NCI-H748 (cell line): ENCODE data around the gene ZNF443.
"Not testable (repeated sequence)": the region's sequence is repeated elsewhere in the genome, so short reads cannot be mapped to it uniquely, and the experiment has no call there.

ENCODE experiments used
- DNase-seq: peaks from one replicate; lab custom pipeline; 2025; ENCODE audit not compliant: unreplicated experiment; lab: John Stamatoyannopoulos, UW

The ZNF443 gene

DNA sequence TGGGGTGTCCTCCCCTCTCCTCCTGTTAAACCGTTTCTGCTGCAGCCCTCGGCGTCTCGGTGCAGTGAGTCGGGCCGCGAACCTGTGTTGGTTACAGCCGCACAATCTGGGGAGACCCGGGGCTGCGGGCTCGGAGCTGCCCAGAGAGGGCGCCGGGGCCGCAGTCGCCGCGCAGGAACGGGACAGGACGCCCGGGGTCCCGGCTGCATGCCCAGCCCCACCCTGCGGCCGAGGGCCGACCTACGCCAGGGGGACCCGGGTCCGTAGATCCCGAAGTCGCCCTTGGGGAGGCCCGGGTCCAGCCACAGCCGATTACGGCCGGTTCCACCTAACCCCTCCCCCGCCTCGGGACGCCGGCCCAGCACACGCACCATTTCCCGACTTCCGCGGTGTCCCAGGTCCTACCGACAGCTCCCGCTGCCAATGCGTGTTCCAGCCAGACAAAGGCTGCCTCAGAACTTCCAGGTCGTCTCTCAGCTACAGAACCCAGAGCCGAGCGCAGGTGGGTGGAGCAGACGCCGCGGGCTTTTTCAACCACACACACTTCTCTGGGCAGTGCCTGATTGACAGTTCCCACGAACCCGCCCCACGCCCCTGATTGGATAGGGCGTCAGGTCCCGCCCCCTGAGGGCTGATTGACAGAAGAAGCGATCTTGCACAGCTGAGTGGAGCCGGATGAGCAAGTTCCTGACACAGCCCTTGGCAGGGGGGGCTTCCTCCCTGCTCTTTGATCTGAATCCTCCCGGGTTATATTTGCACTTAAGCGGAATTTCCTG lies at the start of gene ZNF443:
ZNF443 (minus strand) TSS at position 481 of the 776 bp plus-strand sequence; CDS start at position 374, 107 bp downstream.
- DNase-seq: peak; percentile 96

DNA sequence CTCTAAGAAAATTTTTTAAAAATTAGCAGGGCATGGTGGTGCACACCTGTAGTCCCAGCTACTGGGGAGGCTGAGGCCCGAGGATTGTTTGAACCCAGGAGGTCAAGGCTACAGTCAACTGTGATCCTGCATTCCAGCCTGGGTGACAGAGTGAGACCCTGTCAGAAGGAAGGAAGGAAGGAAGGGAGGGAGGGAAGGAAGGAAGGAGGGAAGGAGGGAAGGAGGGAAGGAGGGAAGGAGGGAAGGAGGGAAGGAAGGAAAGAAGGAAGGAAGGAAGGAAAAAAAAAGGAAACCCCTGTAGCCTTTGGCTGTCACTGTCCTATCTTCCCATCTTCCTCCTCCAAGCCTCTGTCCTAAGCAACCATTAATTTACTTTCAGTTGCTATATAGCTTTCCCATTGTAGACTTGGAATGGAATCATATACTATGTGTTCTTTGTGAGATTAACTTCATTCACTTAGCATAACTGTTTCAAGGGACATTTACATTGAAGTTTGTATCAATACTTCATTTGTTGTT lies 45.5 kb upstream of the ZNF443 start:
- not testable (repeated sequence) for DNase-seq

GRCh38 chr19:12485571-12485970 lies 44.8 kb upstream of the ZNF443 start:
- DNase-seq: no peak

- DNase-seq: no peak
These were observed 44.2 kb upstream of the ZNF443 start for GRCh38 chr19:12485052-12485416.

- DNase-seq: peak; percentile 90
These were observed 43.7 kb upstream of the ZNF443 start, which contains the start of gene ZNF709 for GRCh38 chr19:12484371-12485051. Gene ZNF709 (minus strand): TSS chr19:12484816. CDS start chr19:12484657, 159 bp downstream.

- DNase-seq: no peak
These were observed 43.2 kb upstream of the ZNF443 start for GRCh38 chr19:12484011-12484370.

DNA sequence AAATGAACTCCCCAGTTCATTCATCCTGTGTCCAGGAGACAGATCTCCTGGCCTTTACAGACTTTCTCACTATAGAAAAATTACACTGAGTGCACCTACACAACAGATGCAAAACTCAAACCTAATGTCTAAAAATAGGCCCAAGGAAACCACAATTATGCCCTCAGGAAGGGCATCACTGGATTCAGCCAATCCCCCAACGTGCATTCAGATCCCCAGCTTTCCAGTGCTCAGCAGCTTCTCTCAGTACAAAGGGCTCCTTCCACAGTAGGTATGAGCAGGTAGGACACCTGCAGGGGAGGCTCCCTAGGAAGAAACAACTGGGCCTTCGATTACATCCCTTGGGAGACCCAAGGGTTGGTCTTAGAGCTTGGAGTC lies 41.7 kb upstream of the ZNF443 start:
- no peak for DNase-seq

DNA sequence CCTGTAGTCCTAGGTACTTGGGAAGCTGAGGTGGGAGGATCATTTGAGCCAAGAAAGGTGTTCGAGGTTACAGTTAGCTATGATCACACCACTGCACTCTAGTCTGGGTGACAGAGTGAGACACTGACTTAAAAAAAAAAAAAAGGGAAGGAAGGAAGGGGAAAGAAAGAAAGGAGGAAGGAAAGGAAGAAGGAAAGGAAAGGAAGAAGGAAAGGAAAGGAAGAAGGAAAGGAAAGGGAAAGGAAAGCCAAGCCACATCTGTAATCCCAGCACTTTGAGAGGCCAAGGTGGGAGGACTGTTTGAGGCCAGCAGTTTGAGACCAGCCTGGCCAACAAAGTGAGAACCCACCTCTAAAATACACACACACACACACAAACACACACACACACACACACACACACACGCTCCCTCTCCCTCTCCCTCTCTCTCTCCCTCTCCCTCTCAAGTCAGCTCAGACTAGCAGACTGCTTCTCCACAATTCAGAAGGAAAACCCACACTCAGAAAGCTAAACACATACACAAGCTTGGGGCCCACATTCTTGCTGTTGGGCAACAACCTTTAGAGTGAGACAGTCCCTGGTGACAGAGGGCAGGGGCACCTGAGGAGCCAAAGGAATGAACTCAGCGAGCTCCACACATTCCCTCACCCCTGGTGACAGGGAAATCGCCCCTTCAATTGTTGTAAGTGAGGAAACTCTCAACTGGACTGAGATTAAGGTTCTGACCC lies 41.1 kb upstream of the ZNF443 start:
- no peak for DNase-seq

GRCh38 chr19:12478234-12478941 lies 37.6 kb upstream of the ZNF443 start:
- no peak for DNase-seq

DNA sequence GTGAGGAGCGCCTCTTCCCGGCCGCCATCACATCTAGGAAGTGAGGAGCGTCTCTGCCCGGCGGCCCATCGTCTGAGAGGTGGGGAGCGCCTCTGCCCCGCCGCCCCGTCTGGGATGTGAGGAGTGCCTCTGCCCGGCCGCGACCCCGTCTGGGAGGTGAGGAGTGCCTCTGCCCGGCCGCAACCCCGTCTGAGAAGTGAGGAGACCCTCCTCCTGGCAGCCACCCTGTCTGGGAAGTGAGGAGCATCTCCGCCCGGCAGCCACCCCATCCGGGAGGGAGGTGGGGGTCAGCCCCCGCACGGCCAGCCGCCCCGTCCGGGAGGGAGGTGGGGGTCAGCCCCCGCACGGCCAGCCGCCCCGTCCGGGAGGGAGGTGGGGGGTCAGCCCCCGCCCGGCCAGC lies 26.8 kb upstream of the ZNF443 start:
- not testable (repeated sequence) for DNase-seq

- DNase-seq: no peak
These were observed 24.4 kb upstream of the ZNF443 start for GRCh38 chr19:12465211-12465610.

- no peak for DNase-seq
These were observed 23.9 kb upstream of the ZNF443 start for GRCh38 chr19:12464769-12465168.

DNA sequence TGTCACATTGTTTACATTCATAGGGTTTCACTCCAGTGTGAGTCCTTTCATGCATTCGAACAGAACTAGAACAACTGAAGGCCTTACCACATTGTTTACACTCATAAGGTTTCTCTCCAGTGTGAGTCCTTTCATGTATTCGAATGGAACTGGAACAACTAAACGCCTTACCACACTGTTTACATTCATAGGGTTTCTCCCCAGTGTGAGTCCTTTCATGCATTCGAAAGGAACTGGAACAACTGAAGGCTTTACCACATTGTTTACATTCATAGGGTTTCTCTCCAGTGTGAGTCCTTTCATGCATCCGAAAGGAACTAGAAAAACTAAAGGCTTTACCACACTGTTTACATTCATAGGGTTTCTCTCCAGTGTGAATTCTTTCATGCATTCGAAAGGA lies 23.3 kb upstream of the ZNF443 start:
- not testable (repeated sequence) for DNase-seq

DNA sequence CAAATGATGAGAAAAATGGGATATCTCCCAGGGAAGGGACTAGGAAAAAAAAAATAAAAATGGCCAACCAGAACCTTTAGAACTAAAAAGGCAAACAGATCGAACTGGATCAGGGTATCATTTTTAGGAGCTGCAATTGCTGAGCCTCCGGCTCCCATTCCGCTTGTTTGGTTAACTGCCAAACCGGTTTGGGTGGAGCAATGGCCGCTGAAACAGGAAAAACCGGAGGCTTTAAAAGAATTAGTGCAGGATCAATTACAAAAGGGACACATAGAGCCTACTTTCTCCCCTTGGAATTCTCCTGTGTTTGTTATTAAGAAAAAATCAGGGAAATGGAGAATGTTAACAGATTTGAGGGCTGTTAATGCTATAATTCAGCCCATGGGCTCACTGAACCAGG lies 12.7 kb upstream of the ZNF443 start:
- peak; percentile 73 for DNase-seq

- DNase-seq: no peak
These were observed 10.0 kb upstream of the ZNF443 start for GRCh38 chr19:12450844-12451243.

DNA sequence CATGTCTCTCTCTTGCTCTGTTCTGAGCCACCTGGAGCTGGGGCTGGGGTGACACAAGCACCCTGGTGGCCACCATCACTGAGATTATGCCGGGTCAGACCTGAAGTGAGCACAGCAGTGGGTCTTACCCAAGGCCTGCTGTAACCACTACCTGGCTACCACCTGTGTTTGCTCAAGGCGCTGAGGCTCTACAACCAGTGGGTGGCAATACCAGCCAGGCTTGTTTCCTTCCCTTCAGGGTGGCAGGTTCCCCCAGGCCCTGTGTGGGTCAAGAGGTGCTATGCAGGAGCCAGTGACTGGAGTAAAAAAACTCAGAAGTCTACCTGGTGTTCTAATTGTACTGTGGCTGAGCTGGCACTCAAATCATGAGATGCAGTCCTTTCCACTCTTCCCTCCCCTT lies 8.0 kb upstream of the ZNF443 start:
- DNase-seq: no peak

DNA sequence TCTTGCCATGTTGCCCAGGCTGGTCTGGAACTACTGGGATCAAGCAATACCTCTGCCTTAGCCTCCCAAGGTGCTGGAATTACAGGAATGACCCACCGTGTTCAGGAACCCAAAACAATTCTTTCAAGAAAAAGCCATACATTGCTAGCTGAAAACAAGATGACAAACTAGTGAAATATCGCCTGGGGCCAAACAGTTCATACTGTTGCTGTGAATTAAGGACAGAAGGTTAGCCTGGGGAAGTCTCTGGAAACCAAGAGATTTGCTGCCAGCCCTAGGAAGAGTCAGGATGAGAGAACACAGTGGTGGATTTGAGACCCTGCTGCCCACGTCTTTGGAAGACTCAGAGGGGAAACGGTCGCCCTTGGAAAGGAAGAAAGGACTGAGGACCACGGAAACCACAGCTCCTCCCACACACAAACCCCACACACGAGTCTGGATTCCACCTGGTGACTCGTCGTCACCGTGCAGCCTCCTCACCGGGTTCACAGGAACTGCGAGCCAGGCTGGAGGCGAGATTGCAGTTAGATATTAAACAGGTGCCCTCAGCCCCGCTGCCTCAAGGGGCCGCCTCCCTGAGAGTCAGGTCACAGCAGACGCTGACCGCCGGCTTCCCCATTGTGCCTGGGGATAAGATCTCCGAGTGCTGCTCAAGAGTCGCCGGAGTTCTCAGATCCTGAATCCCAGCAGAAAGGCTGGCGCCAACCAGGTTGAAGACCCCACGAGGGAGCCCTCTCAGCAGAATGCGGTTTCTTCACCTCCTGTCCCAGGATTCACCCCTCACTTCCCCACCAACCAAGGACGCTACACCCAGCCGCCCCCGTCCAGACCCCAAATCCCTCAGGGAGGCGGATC lies 908 bp downstream of the ZNF443 start:
- peak; percentile 10 for DNase-seq

DNA sequence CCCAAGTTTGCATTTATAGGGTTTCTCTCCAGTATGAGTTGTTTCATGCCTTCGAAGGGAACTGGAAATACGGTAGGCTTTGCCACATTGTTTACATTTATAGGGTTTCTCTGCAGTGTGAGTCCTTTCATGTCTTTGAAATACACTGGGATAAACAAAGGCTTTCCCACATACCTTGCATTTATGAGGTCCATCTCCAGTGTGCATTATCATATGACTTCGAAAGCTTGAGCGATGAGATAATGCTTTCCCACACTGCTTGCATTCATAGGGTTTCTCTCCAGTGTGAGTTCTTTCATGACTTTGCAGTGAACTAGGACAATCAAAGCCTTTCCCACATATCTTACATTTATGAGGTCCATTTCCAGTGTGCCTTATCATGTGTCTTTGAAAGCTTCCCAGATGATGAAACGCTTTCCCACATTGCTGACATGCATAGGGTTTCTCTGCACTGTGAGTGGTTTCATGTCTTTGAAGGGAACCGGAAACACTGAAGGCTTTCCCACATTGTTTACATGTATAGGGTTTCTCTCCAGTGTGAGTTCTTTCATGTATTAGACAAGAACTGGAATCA lies 10.0 kb downstream of the ZNF443 start:
- DNase-seq: not testable (repeated sequence)

DNA sequence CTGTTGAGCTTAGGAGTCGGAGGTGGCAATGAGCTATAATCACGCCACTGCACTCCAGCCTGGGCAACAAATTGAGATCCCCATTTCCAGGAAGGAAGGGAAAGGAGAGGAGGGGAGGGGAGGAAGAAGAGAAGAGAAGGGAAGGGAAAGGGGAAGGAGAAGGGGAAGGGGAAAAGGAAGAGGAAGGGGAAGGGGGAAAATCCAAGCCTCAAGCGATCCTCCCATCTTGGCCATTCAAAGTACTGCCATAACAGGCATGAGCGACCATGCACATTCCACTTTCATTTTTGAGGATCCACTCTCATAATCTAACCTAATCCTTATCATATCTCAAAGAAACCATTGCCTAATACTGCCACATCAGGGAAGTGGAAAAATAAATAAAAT lies 14.9 kb downstream of the ZNF443 start:
- no peak for DNase-seq
